Measurements from ENCODE around the gene PLCB2.
A peak's percentile ranks its signal among the peaks of the same experiment; 100 is the strongest.

Gene PLCB2

GRCh38 chr15:40285151-40285550, 22.6 kb downstream of the PLCB2 start:
- peak; percentile 55 for DNase-seq (ENCODE audit: low read depth)
- TF ChIP-seq, protein P1, sequence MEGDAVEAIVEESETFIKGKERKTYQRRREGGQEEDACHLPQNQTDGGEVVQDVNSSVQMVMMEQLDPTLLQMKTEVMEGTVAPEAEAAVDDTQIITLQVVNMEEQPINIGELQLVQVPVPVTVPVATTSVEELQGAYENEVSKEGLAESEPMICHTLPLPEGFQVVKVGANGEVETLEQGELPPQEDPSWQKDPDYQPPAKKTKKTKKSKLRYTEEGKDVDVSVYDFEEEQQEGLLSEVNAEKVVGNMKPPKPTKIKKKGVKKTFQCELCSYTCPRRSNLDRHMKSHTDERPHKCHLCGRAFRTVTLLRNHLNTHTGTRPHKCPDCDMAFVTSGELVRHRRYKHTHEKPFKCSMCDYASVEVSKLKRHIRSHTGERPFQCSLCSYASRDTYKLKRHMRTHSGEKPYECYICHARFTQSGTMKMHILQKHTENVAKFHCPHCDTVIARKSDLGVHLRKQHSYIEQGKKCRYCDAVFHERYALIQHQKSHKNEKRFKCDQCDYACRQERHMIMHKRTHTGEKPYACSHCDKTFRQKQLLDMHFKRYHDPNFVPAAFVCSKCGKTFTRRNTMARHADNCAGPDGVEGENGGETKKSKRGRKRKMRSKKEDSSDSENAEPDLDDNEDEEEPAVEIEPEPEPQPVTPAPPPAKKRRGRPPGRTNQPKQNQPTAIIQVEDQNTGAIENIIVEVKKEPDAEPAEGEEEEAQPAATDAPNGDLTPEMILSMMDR (conservative IDR thresholded peaks at IDR 0.05; ENCODE audit: low read length) = no peak
- H3K4me3 ChIP-seq (ENCODE audit: low read length) = no peak overlapping the region

- H3K4me3 ChIP-seq (ENCODE audit: low read length) = no peak overlapping the region
- TF ChIP-seq, protein P1 (conservative IDR thresholded peaks at IDR 0.05; ENCODE audit: low read length) = no peak
- DNase-seq (ENCODE audit: low read depth) = no peak
Measured at GRCh38 chr15:40283615-40284300, 24.0 kb downstream of the PLCB2 start.

DNA sequence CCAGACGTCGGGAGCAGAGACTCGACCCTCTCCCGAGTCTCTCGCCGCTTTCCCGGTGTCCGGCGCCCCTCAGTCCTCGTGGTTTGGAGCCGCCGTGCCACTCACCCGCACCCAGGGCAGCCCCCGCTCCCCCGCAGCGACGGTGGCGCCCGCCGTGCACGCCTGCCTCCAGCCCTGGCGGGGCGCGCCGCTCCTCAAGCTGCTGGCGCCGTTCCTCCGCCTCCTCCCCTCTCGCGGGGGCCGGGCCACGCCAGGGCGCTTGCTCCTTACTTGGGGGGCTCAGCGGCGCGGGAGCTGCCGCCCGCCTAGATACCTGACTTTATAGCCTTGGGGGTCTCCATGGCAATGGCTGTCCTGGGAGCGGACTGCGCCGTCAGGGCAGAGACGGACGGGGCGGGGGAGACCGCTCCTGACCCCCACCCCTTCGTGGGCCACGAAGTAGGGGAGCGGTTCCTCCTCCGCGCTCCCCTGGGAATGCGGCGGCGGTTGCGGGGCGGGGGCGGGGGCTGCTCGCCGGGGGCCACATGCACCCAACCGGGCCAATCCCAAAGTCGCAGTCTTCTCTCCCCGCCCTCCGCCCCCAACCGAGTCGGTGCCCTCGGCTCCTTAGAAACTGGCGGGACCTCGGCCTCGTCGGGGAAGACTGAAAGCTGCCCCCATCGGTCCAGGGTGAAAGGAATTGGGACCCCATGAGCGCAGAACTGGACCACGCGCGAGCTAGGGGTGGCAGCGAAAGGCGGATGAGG, 24.7 kb downstream of the PLCB2 start, which contains the start of gene ANKRD63:
Gene ANKRD63 (minus strand): TSS at position 196 of the 746 bp plus-strand sequence. CDS start 478 bp downstream, outside the sequence.
- peak within 1 kb of the TSS; percentile 40 for H3K4me3 ChIP-seq (ENCODE audit: low read length)
- TF ChIP-seq, protein P1 (conservative IDR thresholded peaks at IDR 0.05; ENCODE audit: low read length) = no peak
- no peak for DNase-seq (ENCODE audit: low read depth)

GRCh38 chr15:40282147-40282868, 25.4 kb downstream of the PLCB2 start:
- DNase-seq (ENCODE audit: low read depth) = no peak
- TF ChIP-seq, protein P1 (conservative IDR thresholded peaks at IDR 0.05; ENCODE audit: low read length) = no peak
- peak overlapping the region; percentile 40 for H3K4me3 ChIP-seq (ENCODE audit: low read length)

DNA sequence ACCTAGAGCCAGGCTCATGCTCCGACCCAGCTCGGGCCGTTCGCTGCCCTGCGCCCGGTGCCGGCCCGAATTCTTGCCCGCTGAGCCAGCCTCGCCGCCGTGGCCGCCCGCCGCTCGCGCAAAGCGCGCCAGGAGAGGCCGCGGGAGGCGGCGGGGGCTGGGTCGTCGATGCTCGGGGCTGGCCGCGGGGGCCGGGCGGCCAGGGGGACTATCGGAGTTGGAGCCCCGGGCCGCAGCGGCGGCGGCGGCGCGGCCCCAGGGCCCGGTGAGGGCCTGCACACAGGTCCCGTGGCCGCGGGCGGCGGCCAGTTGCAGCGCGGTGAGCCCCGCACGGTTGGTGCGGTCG, 26.0 kb downstream of the PLCB2 start:
- no peak for DNase-seq (ENCODE audit: low read depth)
- TF ChIP-seq, protein P1 (conservative IDR thresholded peaks at IDR 0.05; ENCODE audit: low read length) = no peak
- H3K4me3 ChIP-seq (ENCODE audit: low read length) = no peak overlapping the region

DNA sequence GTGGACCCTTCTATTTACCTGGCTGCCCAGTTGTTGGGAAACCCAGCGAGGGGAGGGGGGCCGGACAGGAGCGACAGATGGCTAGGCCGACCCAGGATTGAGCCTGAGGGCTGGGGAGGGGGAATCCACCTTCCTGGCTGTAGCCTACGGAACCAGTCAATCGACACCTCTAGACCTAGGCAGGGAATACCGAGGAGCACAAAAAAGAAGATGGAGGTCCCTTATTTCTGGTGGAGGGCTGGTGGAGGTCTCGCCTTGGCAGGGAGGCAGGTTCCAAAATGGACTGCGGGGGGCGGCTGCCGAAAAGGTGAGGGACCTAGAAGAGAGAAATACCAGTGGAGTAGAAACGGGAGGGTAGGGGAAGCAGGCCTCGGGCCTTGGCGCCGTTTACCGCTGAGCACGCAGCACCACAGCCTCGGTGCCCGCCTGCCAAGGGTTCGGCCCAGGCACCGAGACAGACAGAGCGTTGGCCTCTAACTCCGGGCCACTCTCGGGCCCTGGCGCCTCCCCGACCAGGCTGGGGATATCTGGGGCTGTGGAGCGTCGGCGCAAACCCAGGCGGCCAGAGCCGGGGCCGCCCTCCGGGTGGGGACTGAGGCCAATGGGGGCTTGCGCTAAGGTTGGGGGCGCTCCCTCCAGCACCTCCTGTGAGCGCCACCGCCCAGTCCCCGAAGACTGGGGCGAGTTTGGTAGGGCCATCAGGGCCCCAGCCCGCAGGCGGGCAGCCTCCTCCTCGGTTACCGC, 26.5 kb downstream of the PLCB2 start:
- no peak for DNase-seq (ENCODE audit: low read depth)
- H3K4me3 ChIP-seq (ENCODE audit: low read length) = no peak overlapping the region
- TF ChIP-seq, protein P1 (conservative IDR thresholded peaks at IDR 0.05; ENCODE audit: low read length) = no peak

Measured in AG10803 (cell line).